GM18907 (cell line): Measurements from ENCODE around the gene GATA6.

Source experiments
- ATAC-seq: cut with Tn5 transposase; IDR thresholded peaks from one replicate; pipeline ENCODE4 v1.9.1; 2021; ENCODE audit warnings: mild to moderate bottlenecking, moderate library complexity; ENCODE audit not compliant: unreplicated experiment

Gene GATA6

DNA sequence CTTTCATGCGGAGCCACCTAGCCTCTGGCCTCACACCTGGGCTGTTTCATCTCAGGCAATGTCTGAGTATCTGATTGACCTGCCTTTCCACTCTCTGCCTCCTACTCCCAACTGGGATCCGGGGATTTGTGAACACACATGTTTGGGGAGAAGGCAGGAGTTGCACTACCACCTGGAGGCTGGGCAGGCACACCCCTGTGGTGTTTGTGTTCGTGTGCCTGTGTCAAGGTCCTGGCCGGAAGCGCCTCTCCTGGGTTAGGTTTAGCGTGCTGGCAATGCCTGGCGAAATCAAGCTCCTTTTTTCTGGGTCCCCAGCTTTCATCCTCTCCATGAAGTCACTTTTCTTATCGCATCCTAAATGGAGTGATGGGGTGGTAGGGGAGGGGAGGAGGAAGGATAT lies 63.9 kb downstream of the GATA6 start:
- no peak for ATAC-seq

DNA sequence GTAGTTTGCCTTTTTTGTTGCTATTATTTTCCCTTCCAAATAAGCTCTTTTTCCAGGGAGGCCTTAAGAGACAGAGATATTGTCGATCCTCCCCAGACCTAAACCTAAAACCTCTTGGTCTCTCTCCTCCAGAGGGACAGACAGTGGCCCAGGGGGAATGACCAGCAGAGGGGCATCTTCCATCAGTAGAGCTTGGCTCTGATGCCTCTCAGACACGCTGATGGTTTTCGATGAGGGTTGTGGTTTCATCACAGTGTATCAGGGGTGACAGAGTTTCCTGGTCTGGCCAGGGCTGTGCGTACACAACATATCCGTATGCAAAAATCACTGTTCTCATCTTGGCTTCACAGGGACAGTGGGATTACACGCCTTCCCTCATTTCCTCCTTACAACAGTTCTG lies 68.6 kb downstream of the GATA6 start:
- no peak for ATAC-seq

DNA sequence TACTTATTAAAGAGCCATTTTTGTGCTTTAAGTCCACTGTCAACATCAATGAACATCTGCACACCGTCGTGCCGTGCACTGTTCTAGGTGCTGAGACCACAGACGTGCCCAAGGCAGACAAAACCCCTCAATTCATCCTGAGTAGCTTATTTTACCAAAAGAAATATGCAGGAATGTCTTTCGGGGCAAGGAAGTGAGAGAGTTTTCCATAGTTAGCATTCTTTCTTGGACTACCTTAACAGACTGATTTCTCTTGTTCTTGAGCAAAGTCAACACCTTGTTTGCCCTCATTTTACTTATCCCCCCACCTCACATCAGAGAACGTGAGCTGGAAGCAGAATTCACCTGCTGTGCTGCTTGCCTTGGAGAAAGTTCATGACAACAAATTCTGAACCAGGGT lies 69.3 kb downstream of the GATA6 start:
- no peak for ATAC-seq

DNA sequence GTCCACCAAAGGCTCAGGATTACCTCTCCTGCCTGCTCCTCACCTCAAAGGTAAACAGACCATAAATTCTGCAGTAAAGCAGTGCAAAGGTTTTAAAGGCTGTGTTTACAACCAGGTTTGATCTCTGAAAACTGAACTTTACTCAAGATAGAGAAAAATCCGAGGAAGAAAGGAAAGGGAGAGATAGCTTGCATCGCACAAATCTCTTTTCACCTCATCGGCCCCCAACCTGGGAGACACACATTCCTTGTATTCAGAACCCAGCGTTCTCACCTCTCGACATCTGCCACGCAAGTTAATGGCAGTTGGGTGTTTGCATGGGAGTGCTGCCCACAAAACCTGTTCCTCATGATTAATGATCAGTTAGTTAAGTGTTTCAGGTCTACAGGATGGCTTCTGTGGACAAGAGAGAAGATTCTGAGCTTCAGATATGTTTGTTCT lies 72.6 kb downstream of the GATA6 start:
- ATAC-seq, result no peak

DNA sequence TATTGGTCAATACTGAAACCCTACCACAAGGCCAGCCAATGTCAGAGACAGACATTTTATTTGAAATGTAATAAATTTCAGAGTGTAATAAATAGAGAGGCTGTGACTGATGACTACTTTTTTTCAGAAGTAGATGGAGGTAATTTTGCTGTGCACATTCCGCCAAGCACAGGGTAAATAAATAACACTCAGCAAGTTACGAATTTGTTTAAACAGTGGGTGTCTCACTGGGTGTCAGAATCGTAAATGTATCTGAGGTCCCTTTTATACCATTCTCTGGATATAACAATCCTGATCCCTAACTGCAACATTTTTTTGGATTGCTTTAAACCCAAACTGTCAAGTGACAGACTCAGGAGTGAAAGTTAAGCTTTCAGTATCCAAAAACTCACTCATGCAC lies 74.1 kb downstream of the GATA6 start:
- ATAC-seq, result no peak

DNA sequence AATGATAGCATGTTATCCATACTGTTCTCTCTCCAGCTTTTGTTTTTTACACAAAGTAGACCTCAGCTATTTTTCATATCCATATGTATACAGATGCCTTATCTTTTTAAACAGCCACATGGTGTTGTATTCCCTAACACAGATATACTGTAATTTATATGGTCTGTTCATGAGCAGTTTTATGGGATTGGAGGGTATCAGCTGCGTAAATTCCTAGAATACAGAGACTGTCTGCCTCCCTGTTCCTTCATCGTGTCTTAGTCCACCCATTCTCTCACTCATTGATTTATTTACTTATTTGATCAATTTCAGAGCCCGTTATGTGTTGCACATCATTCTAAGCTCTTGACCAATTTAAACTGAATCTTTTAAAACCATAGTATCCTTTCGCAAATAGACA lies 80.6 kb downstream of the GATA6 start:
- no peak for ATAC-seq

DNA sequence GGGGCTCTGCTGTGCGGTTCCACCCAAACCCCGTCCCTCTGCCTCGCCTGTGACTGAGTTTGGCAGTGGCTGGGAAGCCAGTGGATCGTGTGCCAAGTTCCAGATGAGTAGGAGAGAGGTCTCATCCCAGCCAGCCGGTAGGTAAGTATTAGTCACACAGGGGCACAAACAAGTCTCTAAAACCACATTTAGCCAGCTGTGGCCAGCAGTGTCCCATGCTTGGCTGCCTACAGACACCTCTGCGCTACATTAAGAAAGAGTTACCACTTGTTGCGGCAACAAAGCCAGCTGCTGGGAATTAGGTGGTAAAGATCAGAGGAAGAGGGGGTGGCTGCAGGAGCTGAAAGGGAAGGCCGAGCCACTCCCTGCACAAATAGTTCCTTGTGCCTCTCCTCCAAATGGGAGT lies 81.2 kb downstream of the GATA6 start:
- ATAC-seq, result no peak
